Liver (tissue), 9 donors: ENCODE data around the gene ATF7. TPM values are rescaled to one million over a fixed set of nuclear protein-coding genes. Genes with fewer than 3 reads are reported as not detected.

Experiments used
- DNase-seq: peaks from one replicate; pipeline ENCODE4 v3.0.0-alpha.2; 2017; ENCODE audit warnings: low spot score
- H3K27ac ChIP-seq, 2 donors: one replicate each; pipeline ENCODE4 v1.7.0; 2013; ENCODE audit warnings: inconsistent platforms in 2 of 2, low read length in 2 of 2, control low read depth in 1 of 2, low read depth in 1 of 2, mild to moderate bottlenecking in 1 of 2
- H3K27me3 ChIP-seq, 4 donors: one replicate each; pipeline versions ENCODE4 v1.6.1 to v1.7.0; 2013; ENCODE audit warnings: low read length in 3 of 4, inconsistent platforms in 1 of 4, mild to moderate bottlenecking in 1 of 4, moderate library complexity in 1 of 4; ENCODE audit not compliant: control insufficient read depth in 4 of 4, insufficient read depth in 4 of 4
- H3K36me3 ChIP-seq, 4 donors: one replicate each; pipeline versions ENCODE4 v1.6.1 to v1.7.0; 2013; ENCODE audit warnings: low read length in 3 of 4, mild to moderate bottlenecking in 3 of 4, low read depth in 1 of 4, moderate library complexity in 1 of 4; ENCODE audit not compliant: control insufficient read depth in 4 of 4, insufficient read depth in 3 of 4
- H3K4me1 ChIP-seq, 4 donors: one replicate each; pipeline versions ENCODE4 v1.6.1 to v1.7.0; 2013; ENCODE audit warnings: low read length in 3 of 4, mild to moderate bottlenecking in 3 of 4, moderate library complexity in 1 of 4; ENCODE audit not compliant: control insufficient read depth in 4 of 4, insufficient read depth in 4 of 4
- H3K4me3 ChIP-seq, 3 donors: one replicate each; pipeline versions ENCODE4 v1.6.1 to v1.7.0; 2013; ENCODE audit warnings: low read length in 3 of 3, control low read depth in 1 of 3, low read depth in 1 of 3, mild to moderate bottlenecking in 1 of 3
- H3K9ac ChIP-seq, 2 donors: one replicate each; pipeline ENCODE4 v1.7.0; 2013; ENCODE audit warnings: low read length in 2 of 2, mild to moderate bottlenecking in 2 of 2, moderate library complexity in 2 of 2, control low read depth in 1 of 2, low read depth in 1 of 2
- H3K9me3 ChIP-seq, 4 donors: one replicate each; pipeline versions ENCODE4 v1.6.1 to v1.7.0; 2013; ENCODE audit warnings: low read length in 3 of 4; ENCODE audit not compliant: control insufficient read depth in 4 of 4
- ATF3 ChIP-seq: IDR thresholded peaks from 2 replicates; pipeline ENCODE4 v1.6.1; 2016; ENCODE audit warnings: antibody characterized with exemption
- CTCF ChIP-seq: fragments of 150-350 bp; IDR thresholded peaks from 2 replicates; pipeline ENCODE4 v1.5.1; 2017; ENCODE audit warnings: improper control_type of control experiment, low read depth, low read length; ENCODE audit not compliant: missing input control
- EGR1 ChIP-seq, 2 donors: IDR thresholded peaks; 2 replicates each; pipeline ENCODE4 v1.6.1; 2016 to 2018; ENCODE audit warnings: antibody characterized with exemption in 2 of 2, low read depth in 2 of 2
- FOXA1 ChIP-seq: IDR thresholded peaks from 2 replicates; pipeline ENCODE4 v1.6.1; 2016; ENCODE audit warnings: antibody characterized with exemption
- FOXA2 ChIP-seq: IDR thresholded peaks from 2 replicates; pipeline ENCODE4 v1.6.1; 2016; ENCODE audit warnings: antibody characterized with exemption
- GABPA ChIP-seq, 2 donors: IDR thresholded peaks in 1 of 2; conservative IDR thresholded peaks in 1 of 2; 2 replicates each; pipeline ENCODE4 v1.6.1; 2016; ENCODE audit warnings: antibody characterized with exemption in 2 of 2, mild to moderate bottlenecking in 1 of 2, moderate library complexity in 1 of 2
- HNF4A ChIP-seq, 2 donors: conservative IDR thresholded peaks; 2 replicates each; pipeline ENCODE4 v1.6.1; 2016; ENCODE audit warnings: antibody characterized with exemption in 2 of 2, mild to moderate bottlenecking in 2 of 2
- HNF4G ChIP-seq: IDR thresholded peaks from 2 replicates; pipeline ENCODE4 v1.6.1; 2016; ENCODE audit warnings: antibody characterized with exemption
- JUND ChIP-seq, 2 donors: IDR thresholded peaks; 2 replicates each; pipeline ENCODE4 v1.6.1; 2016; ENCODE audit warnings: antibody characterized with exemption in 2 of 2
- MAX ChIP-seq: IDR thresholded peaks from 2 replicates; pipeline ENCODE4 v1.6.1; 2016; ENCODE audit warnings: antibody characterized with exemption
- NR2F2 ChIP-seq: IDR thresholded peaks from 2 replicates; pipeline ENCODE4 v1.6.1; 2016; ENCODE audit warnings: antibody characterized with exemption
- RAD21 ChIP-seq, 2 donors: IDR thresholded peaks; 2 replicates each; pipeline ENCODE4 v1.6.1; 2016; ENCODE audit warnings: antibody characterized with exemption in 2 of 2, mild to moderate bottlenecking in 2 of 2
- REST ChIP-seq: IDR thresholded peaks from 2 replicates; pipeline ENCODE4 v1.6.1; 2016; ENCODE audit warnings: antibody characterized with exemption, mild to moderate bottlenecking
- RXRA ChIP-seq, 2 donors: IDR thresholded peaks; 2 replicates each; pipeline ENCODE4 v1.6.1; 2017 to 2018; ENCODE audit warnings: antibody characterized with exemption in 2 of 2, mild to moderate bottlenecking in 1 of 2
- SP1 ChIP-seq: IDR thresholded peaks from 2 replicates; pipeline ENCODE4 v1.6.1; 2018; ENCODE audit warnings: antibody characterized with exemption, mild to moderate bottlenecking
- TAF1 ChIP-seq: conservative IDR thresholded peaks from 2 replicates; pipeline ENCODE4 v1.6.1; 2016; ENCODE audit warnings: antibody characterized with exemption, mild to moderate bottlenecking
- YY1 ChIP-seq: IDR thresholded peaks from 2 replicates; pipeline ENCODE4 v1.6.1; 2016; ENCODE audit warnings: antibody characterized with exemption, mild to moderate bottlenecking
- ZBTB33 ChIP-seq: IDR thresholded peaks from 2 replicates; pipeline ENCODE4 v1.6.1; 2016; ENCODE audit warnings: antibody characterized with exemption
- WGBS: extraction: QIAGEN DNeasy Blood & Tissue Kit; methylation state at CpG from one replicate; pipeline ENCODE4 v1.1.7; 2013; 5-methylcytosine and 5-hydroxymethylcytosine counted together
- polyA plus RNA-seq, 2 donors: library from polyadenylated mRNA; stranded (reverse) in 1 of 2; unstranded in 1 of 2; fragments of 200-250 nt in 1 of 2; fragments of >200 nt in 1 of 2; fragmentation: Nextera tagmentation in 1 of 2; extraction: Ambion mirVana in 1 of 2; gene quantifications; one replicate each; pipeline versions ENCODE4 v1.2.1 to v1.2.3, GENCODE V29; 2013 to 2015
- total RNA-seq, 2 donors: library from RNA; depleted of rRNA; stranded (reverse); fragments of >200 nt; gene quantifications; one replicate each; pipeline ENCODE4 v1.2.3, GENCODE V29; 2014
- donor health status: healthy.
- donor health status: healthy.
- donor health status: healthy.
- donor health status: healthy.
- donor health status: healthy.

The ATF7 gene
- total and polyA plus RNA-seq, 4 donors, result 5.3 to 14.5 (median 9.9) TPM

- TF ChIP-seq RAD21 (IDR thresholded peaks at IDR 0.05) (no peak), MAX (no peak), HNF4G (no peak), ZBTB33 (no peak), YY1 (no peak), EGR1 (IDR thresholded peaks at IDR 0.05; ENCODE audit: low read depth in 2 of 2) (no peak), ATF3 (no peak)
Measured at GRCh38 chr12:53507603-53507885, 118.6 kb downstream of the ATF7 start (continued).

- peaks cover 0 to 22% (median 12%) of the 10 kb centered on the region in 4 donors for H3K36me3 ChIP-seq
- no peak for DNase-seq
- no peak within 1 kb of the TSS for H3K27ac ChIP-seq
Measured at GRCh38 chr12:53506881-53507602, 119.1 kb downstream of the ATF7 start, which contains the start of gene NPFF. Gene NPFF (minus strand): TSS chr12:53507484. CDS start chr12:53507474, 10 bp downstream.

More at GRCh38 chr12:53506881-53507602, 119.1 kb downstream of the ATF7 start, which contains the start of gene NPFF:
- no peaks in the 10 kb centered on the region for H3K27me3 ChIP-seq
- no peak within 1 kb of the TSS for H3K9ac ChIP-seq
- no peaks in the 10 kb centered on the region for H3K9me3 ChIP-seq
- no peak within 1 kb of the TSS for H3K4me3 ChIP-seq
- H3K4me1 ChIP-seq, result peaks cover 2 to 11% (median 9%) of the 10 kb centered on the region in 4 donors
- TF ChIP-seq HNF4G, result no peak
- TF ChIP-seq YY1, result no peak
- TF ChIP-seq REST, result no peak
- no peak for TF ChIP-seq TAF1
- no peak for TF ChIP-seq NR2F2
- no peak for TF ChIP-seq SP1
- no peak for TF ChIP-seq MAX
- no peak for TF ChIP-seq ATF3
- no peak for TF ChIP-seq FOXA1
- no peak for TF ChIP-seq CTCF
- no peak for TF ChIP-seq JUND (IDR thresholded peaks at IDR 0.05)
- no peak for TF ChIP-seq ZBTB33
- TF ChIP-seq FOXA2, result no peak
- TF ChIP-seq RAD21 (IDR thresholded peaks at IDR 0.05), result no peak
- no peak for TF ChIP-seq EGR1 (IDR thresholded peaks at IDR 0.05; ENCODE audit: low read depth in 2 of 2)
- TF ChIP-seq GABPA (IDR thresholded peaks at IDR 0.05 in 1 of 2, conservative IDR thresholded peaks at IDR 0.05 in 1 of 2), result no peak
- no peak for TF ChIP-seq HNF4A (conservative IDR thresholded peaks at IDR 0.05)
- no peak for TF ChIP-seq RXRA (IDR thresholded peaks at IDR 0.05)
- WGBS, result 95% methylated on average over 9 of the region's 9 CpGs
